ENCODE data around the gene ZNF599. TPM values are rescaled to one million over a fixed set of nuclear protein-coding genes. Genes with fewer than 3 reads are reported as not detected.

ZNF599 gene
- total and polyA plus RNA-seq, 9 donors: 6.0 to 10.4 (median 9.2) TPM

GRCh38 chr19:34793565-34793964 is 20.6 kb upstream of the ZNF599 start:
- Histone ChIP-seq H3K4me3 (no peak overlapping the region), H3K9me3 (no peaks in the 10 kb centered on the region), H3K4me1 (ENCODE audit: insufficient read depth) (no peaks in the 10 kb centered on the region), H3K36me3 (no peaks in the 10 kb centered on the region), H3K27me3 (no peaks in the 10 kb centered on the region), H3K27ac (no peak overlapping the region)
- 49 to 61% (median 52%) methylated on average over 3 of the region's 3 CpGs for WGBS, 3 donors
- TF ChIP-seq CTCF (IDR thresholded peaks at IDR 0.05) (no peak), EP300 (IDR thresholded peaks at IDR 0.05) (no peak), POLR2A (IDR thresholded peaks at IDR 0.05) (no peak)
- no peak for DNase-seq
- intact Hi-C loops (cut with DNase I): no loop called here

GRCh38 chr19:34788074-34788473 is 15.1 kb upstream of the ZNF599 start:
- intact Hi-C loops (cut with DNase I): no loop called here
- Histone ChIP-seq H3K4me3 (no peak overlapping the region), H3K27ac (no peak overlapping the region), H3K27me3 (no peaks in the 10 kb centered on the region), H3K36me3 (no peaks in the 10 kb centered on the region), H3K9me3 (no peaks in the 10 kb centered on the region), H3K4me1 (ENCODE audit: insufficient read depth) (no peaks in the 10 kb centered on the region)
- DNase-seq: no peak
- 51 to 62% (median 57%) methylated on average over 2 of the region's 2 CpGs for WGBS, 3 donors
- TF ChIP-seq EP300 (IDR thresholded peaks at IDR 0.05) (no peak), CTCF (IDR thresholded peaks at IDR 0.05) (no peak), POLR2A (IDR thresholded peaks at IDR 0.05) (no peak)

GRCh38 chr19:34787059-34787824 is 14.2 kb upstream of the ZNF599 start:
- intact Hi-C loops (cut with DNase I): no loop called here
- TF ChIP-seq POLR2A (IDR thresholded peaks at IDR 0.05) (no peak), EP300 (IDR thresholded peaks at IDR 0.05) (no peak), CTCF (IDR thresholded peaks at IDR 0.05) (no peak)
- Histone ChIP-seq H3K9me3 (no peaks in the 10 kb centered on the region), H3K4me1 (ENCODE audit: insufficient read depth) (no peaks in the 10 kb centered on the region), H3K27me3 (no peaks in the 10 kb centered on the region), H3K36me3 (no peaks in the 10 kb centered on the region), H3K27ac (no peak overlapping the region), H3K4me3 (no peak overlapping the region)
- 67 to 72% (median 71%) methylated on average over 3 of the region's 3 CpGs for WGBS, 3 donors
- DNase-seq: no peak

- WGBS, 3 donors: 68 to 84% (median 78%) methylated on average over 5 of the region's 5 CpGs
- TF ChIP-seq EP300 (IDR thresholded peaks at IDR 0.05): no peak
- TF ChIP-seq POLR2A (IDR thresholded peaks at IDR 0.05): no peak
- TF ChIP-seq CTCF (IDR thresholded peaks at IDR 0.05): no peak
- Histone ChIP-seq H3K36me3 (no peaks in the 10 kb centered on the region), H3K9me3 (no peaks in the 10 kb centered on the region), H3K4me3 (no peak overlapping the region), H3K27ac (no peak overlapping the region), H3K4me1 (ENCODE audit: insufficient read depth) (no peaks in the 10 kb centered on the region), H3K27me3 (no peaks in the 10 kb centered on the region)
- intact Hi-C loops (cut with DNase I): no loop called here
- no peak for DNase-seq
Measured at GRCh38 chr19:34786236-34786635, 13.2 kb upstream of the ZNF599 start.

Measured in ovary (tissue), 9 donors.